ENCODE results near the gene ZDHHC11B.

GRCh38 chr5:749101-749670, 35.3 kb downstream of the ZDHHC11B start:
- TF ChIP-seq POLR2A (IDR thresholded peaks at IDR 0.05) (no peak), CTCF (IDR thresholded peaks at IDR 0.05 in 4 of 5, conservative IDR thresholded peaks at IDR 0.05 in 1 of 5) (no peak)

Data from gastrocnemius medialis (tissue), 4 donors.